Cardiac muscle cell (in vitro differentiated cells and primary cell): ENCODE measurements around the gene RREB1. TPM values are rescaled to one million over a fixed set of nuclear protein-coding genes. Genes with fewer than 3 reads are reported as not detected.

ENCODE experiments used
- DNase-seq, 2 donors: peaks; one replicate each; pipeline versions ENCODE4 v3.0.0 to v3.0.0-alpha.2; 2010 to 2017; ENCODE audit warnings: low read depth in 1 of 2, low spot score in 1 of 2
- H3K27ac ChIP-seq: fragments of 200-600 bp; sonication (generic); 2 replicates; pipeline ENCODE4 v1.5.1; 2016
- H3K27me3 ChIP-seq: fragments of 200-600 bp; sonication (generic); 2 replicates; pipeline ENCODE4 v1.6.0; 2016; ENCODE audit warnings: control low read depth
- H3K36me3 ChIP-seq: fragments of 200-600 bp; sonication (generic); 2 replicates; pipeline ENCODE4 v1.5.1; 2016; ENCODE audit warnings: control low read depth
- H3K4me1 ChIP-seq: fragments of 200-600 bp; sonication (generic); 2 replicates; pipeline ENCODE4 v1.8.1; 2017; ENCODE audit warnings: low read depth, mild to moderate bottlenecking, mixed run types
- H3K4me3 ChIP-seq: fragments of 200-600 bp; sonication (generic); 2 replicates; pipeline ENCODE4 v1.5.1; 2016; ENCODE audit warnings: mild to moderate bottlenecking
- H3K9me3 ChIP-seq: fragments of 200-600 bp; sonication (generic); 2 replicates; pipeline ENCODE4 v1.5.1; 2017; ENCODE audit warnings: low read depth, mild to moderate bottlenecking, control low read depth
- CTCF ChIP-seq: IDR thresholded peaks from 2 replicates; pipeline ENCODE4 v1.5.1; 2012; ENCODE audit warnings: low read depth, mild to moderate bottlenecking, low read length
- polyA plus RNA-seq: library from polyadenylated mRNA; unstranded; fragments of >200 nt; fragmentation: Nextera tagmentation; extraction: Ambion mirVana; gene quantifications from 2 replicates; pipeline ENCODE4 v1.2.1, GENCODE V29; 2016
- total RNA-seq: library from RNA; depleted of rRNA; stranded (reverse); fragments of >200 nt; gene quantifications from 2 replicates; pipeline ENCODE4 v1.2.3, GENCODE V29; 2016

The RREB1 gene
- total and polyA plus RNA-seq, 2 experiments from 2014 or later = 15.4 to 55.3 TPM

GRCh38 chr6:7196685-7197283 lies 89.0 kb downstream of the RREB1 start:
- H3K36me3 ChIP-seq = peaks cover 9% of the 10 kb centered on the region
- H3K9me3 ChIP-seq = no peaks in the 10 kb centered on the region

GRCh38 chr6:7197747-7198146 lies 90.0 kb downstream of the RREB1 start:
- no peak for TF ChIP-seq CTCF
- peaks cover 13% of the 10 kb centered on the region for H3K4me1 ChIP-seq
- no peak overlapping the region for H3K4me3 ChIP-seq

More at GRCh38 chr6:7196685-7197283, 89.0 kb downstream of the RREB1 start:
- Histone ChIP-seq H3K27ac (no peak overlapping the region), H3K27me3 (no peaks in the 10 kb centered on the region), H3K4me1 (peaks cover 13% of the 10 kb centered on the region), H3K4me3 (no peak overlapping the region)
- TF ChIP-seq CTCF = no peak
- no peak for DNase-seq

GRCh38 chr6:7198833-7199800 lies 91.4 kb downstream of the RREB1 start:
- no peak for DNase-seq
- Histone ChIP-seq H3K9me3 (no peaks in the 10 kb centered on the region), H3K27ac (no peak overlapping the region), H3K36me3 (peaks cover 4% of the 10 kb centered on the region), H3K4me1 (peaks cover 13% of the 10 kb centered on the region), H3K4me3 (no peak overlapping the region), H3K27me3 (no peaks in the 10 kb centered on the region)
- no peak for TF ChIP-seq CTCF

More at GRCh38 chr6:7197747-7198146, 90.0 kb downstream of the RREB1 start:
- H3K36me3 ChIP-seq = peaks cover 4% of the 10 kb centered on the region
- H3K9me3 ChIP-seq = no peaks in the 10 kb centered on the region
- no peak overlapping the region for H3K27ac ChIP-seq
- no peak for DNase-seq
- no peaks in the 10 kb centered on the region for H3K27me3 ChIP-seq

- Histone ChIP-seq H3K27ac (no peak overlapping the region), H3K27me3 (no peaks in the 10 kb centered on the region), H3K9me3 (no peaks in the 10 kb centered on the region), H3K36me3 (peaks cover 7% of the 10 kb centered on the region), H3K4me1 (peaks cover 5% of the 10 kb centered on the region), H3K4me3 (no peak overlapping the region)
- TF ChIP-seq CTCF = no peak
- no peak for DNase-seq
Measured at GRCh38 chr6:7200598-7201443, 93.1 kb downstream of the RREB1 start.

GRCh38 chr6:7201444-7201731 lies 93.6 kb downstream of the RREB1 start:
- no peak for DNase-seq
- peaks cover 13% of the 10 kb centered on the region for H3K36me3 ChIP-seq
- TF ChIP-seq CTCF = no peak
- H3K4me1 ChIP-seq = no peaks in the 10 kb centered on the region
- no peaks in the 10 kb centered on the region for H3K27me3 ChIP-seq
- no peak overlapping the region for H3K4me3 ChIP-seq
- H3K9me3 ChIP-seq = no peaks in the 10 kb centered on the region
- H3K27ac ChIP-seq = no peak overlapping the region
